Transverse colon (tissue), 4 donors: ENCODE results near the gene MVD.

ENCODE experiments used
- EP300 ChIP-seq: sonication (generic); formaldehyde crosslinking; IDR thresholded peaks from one replicate; pipeline ENCODE4 v1.6.1; 2017; ENCODE audit warnings: antibody characterized with exemption, low read depth
- POLR2A ChIP-seq: fragments of 450-650 bp; IDR thresholded peaks from one replicate; pipeline ENCODE4 v1.6.1; 2016; ENCODE audit warnings: antibody characterized with exemption, mild to moderate bottlenecking, moderate library complexity
- POLR2AphosphoS5 ChIP-seq, 3 donors: sonication (generic); formaldehyde crosslinking; IDR thresholded peaks; one replicate each; pipeline ENCODE4 v1.6.1; 2016; ENCODE audit warnings: antibody characterized with exemption in 3 of 3
- TF ChIP-seq, protein P1 (sequence below), 5 experiments: fragments of 200-600 bp in 3 of 5; fragments of 450-650 bp in 2 of 5; sonication (generic) in 3 of 5; IDR thresholded peaks; 1 replicate in 2 of 5; 2 replicates in 3 of 5; pipeline ENCODE4 v1.5.1; 2016 to 2017; ENCODE audit warnings: antibody characterized with exemption in 5 of 5, inconsistent platforms in 3 of 5, mild to moderate bottlenecking in 2 of 5, moderate library complexity in 1 of 5

DNA sequence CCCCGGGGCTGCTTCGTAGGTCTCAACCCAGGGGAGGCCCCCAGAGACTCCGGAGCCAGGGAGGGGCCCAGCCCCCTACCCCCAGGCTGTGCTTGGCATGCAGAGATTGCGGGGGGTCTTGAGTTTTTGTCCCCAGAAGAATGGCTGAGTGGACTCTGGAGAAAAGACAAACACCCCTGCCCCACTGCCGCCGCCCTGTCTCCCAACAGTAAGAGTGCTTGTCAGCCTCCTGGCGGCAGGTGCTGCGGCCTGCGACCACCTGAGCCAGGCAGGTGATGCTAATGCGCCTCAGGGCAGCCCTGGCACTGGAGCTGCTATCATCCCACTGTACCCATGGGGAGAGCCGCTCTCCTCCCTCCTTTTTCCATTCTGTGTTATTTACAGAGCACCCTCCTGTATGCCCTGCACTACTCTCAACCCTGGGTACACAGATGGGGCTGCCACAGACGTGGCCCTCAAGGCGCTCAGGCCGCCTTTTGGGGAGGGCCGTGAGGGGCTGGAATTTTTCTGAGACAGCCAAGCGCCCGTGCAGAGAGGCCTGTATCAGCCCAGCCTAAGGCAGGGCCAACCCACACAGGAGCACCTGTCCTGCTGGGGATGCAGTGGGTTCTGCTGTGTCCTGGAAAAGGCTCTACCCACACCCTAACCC lies 27.1 kb downstream of the MVD start:
- TF ChIP-seq, protein P1, sequence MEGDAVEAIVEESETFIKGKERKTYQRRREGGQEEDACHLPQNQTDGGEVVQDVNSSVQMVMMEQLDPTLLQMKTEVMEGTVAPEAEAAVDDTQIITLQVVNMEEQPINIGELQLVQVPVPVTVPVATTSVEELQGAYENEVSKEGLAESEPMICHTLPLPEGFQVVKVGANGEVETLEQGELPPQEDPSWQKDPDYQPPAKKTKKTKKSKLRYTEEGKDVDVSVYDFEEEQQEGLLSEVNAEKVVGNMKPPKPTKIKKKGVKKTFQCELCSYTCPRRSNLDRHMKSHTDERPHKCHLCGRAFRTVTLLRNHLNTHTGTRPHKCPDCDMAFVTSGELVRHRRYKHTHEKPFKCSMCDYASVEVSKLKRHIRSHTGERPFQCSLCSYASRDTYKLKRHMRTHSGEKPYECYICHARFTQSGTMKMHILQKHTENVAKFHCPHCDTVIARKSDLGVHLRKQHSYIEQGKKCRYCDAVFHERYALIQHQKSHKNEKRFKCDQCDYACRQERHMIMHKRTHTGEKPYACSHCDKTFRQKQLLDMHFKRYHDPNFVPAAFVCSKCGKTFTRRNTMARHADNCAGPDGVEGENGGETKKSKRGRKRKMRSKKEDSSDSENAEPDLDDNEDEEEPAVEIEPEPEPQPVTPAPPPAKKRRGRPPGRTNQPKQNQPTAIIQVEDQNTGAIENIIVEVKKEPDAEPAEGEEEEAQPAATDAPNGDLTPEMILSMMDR (IDR thresholded peaks at IDR 0.05), result no peak
- no peak for TF ChIP-seq EP300
- no peak for TF ChIP-seq POLR2AphosphoS5 (IDR thresholded peaks at IDR 0.05)
- no peak for TF ChIP-seq POLR2A
